GM12865 (cell line): ENCODE results near the gene STRN3.

Experiments
- DNase-seq: peaks from one replicate; pipeline ENCODE4 v3.0.0; 2010; ENCODE audit warnings: low read depth
- H3K4me3 ChIP-seq: 2 replicates; pipeline ENCODE4 v1.5.1; 2011; ENCODE audit warnings: mild to moderate bottlenecking, low read depth, low read length, control low read depth
- TF ChIP-seq, protein P1 (sequence below): IDR thresholded peaks from 2 replicates; pipeline ENCODE4 v1.5.1; 2011; ENCODE audit warnings: low read length, control low read depth, low read depth, inconsistent platforms; ENCODE audit not compliant: insufficient read depth; ENCODE audit errors: missing control alignments

Gene STRN3

DNA sequence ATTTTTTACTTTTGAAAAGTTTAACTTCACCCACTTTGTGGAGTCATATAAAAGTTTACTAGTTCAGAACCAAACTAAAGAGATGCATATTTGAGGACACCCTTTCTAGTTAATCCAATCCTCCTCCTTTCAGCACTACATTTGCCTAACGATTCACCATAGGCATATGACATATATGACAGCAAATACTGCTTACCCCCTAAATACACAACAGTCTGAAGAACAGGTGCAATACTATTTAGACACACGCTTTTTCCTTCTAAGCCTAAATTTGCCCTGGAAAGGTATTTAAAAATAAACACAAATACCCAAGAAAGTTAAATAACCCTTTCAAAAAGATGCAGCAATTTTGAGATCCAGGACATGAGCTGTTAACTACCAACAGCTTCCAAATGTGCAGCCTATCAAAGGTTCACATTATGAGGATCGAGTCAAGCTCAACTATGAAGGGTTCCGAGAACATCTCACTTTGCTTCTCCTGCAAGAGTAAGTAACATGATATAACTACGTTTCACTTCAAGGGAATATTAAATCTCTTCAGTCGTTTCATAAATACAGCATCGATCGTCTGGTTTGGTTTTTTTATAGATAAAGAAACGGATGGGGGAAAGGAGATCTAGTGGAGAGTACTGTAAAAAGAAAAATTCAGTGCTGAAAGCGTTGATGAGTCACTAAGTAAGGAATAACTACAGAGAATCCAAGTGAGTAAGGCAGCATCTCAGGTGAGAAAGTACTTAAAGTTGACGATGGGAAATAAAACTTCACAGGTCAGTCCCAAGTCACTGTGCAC, 1.4 kb downstream of the STRN3 start:
- peak overlapping the region; percentile 90 for H3K4me3 ChIP-seq
- no peak for DNase-seq
- TF ChIP-seq, protein P1, sequence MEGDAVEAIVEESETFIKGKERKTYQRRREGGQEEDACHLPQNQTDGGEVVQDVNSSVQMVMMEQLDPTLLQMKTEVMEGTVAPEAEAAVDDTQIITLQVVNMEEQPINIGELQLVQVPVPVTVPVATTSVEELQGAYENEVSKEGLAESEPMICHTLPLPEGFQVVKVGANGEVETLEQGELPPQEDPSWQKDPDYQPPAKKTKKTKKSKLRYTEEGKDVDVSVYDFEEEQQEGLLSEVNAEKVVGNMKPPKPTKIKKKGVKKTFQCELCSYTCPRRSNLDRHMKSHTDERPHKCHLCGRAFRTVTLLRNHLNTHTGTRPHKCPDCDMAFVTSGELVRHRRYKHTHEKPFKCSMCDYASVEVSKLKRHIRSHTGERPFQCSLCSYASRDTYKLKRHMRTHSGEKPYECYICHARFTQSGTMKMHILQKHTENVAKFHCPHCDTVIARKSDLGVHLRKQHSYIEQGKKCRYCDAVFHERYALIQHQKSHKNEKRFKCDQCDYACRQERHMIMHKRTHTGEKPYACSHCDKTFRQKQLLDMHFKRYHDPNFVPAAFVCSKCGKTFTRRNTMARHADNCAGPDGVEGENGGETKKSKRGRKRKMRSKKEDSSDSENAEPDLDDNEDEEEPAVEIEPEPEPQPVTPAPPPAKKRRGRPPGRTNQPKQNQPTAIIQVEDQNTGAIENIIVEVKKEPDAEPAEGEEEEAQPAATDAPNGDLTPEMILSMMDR = no peak

DNA sequence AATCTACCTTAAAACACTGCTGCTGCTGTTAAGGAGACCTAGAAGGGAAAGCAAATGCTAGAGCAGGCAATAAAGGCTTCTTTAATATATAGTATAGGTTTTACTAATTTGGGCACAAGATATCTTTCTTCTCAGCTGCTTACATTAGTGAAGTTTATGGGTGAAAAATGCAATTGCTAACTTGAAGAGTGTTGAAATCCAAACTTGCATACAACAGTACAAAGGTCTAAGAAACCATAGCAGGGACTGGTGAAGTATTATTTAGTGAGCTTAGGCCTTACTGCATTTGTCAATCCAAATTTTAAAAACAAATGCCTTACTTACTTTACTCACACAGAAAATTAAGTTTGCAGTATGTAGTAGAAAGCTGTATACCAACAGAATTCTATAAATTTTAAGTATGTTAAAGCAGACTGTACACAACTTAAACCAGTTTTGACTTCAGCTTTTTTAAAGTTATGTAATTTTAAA, 2.1 kb downstream of the STRN3 start:
- DNase-seq = peak; percentile 16
- H3K4me3 ChIP-seq = peak overlapping the region; percentile 90
- TF ChIP-seq, protein P1 = no peak

DNA sequence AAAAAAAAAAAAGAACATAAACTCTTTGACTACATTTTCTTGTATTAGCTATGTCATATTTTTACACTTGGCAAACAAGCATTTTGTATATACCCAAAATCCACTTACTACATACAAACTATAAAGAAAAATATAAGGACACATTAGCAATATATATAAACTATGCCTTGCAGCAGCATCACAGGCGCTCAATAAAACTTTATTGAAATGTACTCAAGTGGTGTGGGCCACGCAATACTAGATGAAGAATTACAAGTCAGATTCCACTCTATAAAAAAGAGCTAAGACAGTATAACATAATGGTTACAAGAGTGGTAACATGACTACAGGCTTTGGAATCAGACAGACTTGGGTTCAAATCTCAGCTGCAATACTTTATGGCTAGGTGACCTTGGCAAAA, 3.8 kb downstream of the STRN3 start:
- H3K4me3 ChIP-seq = no peak overlapping the region
- DNase-seq = no peak
- TF ChIP-seq, protein P1 = no peak

DNA sequence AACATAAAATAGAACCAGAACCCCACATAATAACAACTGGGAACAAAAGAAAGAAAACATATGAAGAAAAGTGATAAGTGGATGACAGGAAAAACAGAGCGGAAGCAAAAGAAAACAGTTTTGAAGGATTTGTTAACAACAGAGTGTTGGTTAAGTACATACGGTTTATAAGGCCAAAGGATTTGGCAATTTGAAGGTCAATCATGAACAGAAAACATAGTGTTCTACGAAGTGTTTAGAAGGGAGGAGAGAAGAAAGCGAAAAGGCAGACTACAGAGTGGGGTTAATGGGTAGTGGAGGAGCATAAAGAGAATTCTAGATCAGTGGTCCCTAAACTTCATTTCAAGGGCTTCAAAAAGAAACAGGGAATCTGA, 4.6 kb downstream of the STRN3 start:
- H3K4me3 ChIP-seq = no peak overlapping the region
- TF ChIP-seq, protein P1 = no peak
- no peak for DNase-seq

DNA sequence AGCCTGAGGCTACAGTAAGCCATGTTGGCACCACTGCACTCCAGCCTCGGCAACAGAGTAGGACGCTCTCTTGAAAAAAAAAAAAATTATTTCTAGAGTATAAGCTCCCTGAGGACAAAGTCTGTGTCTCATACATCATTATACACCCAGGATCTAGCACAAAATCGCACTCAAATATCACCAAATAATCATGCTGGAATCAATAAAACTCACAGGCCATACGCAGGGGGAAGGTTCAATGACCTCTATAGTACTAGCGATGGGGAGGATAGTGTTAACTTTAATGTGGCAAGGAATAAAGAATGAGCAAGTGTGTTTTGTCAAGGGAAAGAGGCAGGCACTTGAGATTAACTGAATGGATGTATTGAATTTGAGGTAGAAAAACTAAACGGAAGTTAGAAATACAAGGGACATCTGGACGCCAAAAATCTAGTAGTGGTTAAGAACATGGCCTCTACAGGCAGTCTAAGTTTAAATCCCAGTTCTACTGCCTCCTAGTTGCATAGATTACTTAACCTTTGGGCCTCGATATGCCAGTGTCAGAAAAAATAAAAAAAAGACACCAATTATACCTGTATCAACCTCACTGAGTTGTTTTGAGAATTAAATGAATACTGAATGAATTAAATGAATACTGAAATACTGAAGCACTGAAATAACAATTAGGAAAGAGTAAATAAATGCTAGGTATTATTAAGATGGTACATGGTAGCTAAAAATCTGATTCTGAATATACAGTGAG, 5.2 kb downstream of the STRN3 start:
- DNase-seq = no peak
- TF ChIP-seq, protein P1 = no peak
- H3K4me3 ChIP-seq = no peak overlapping the region

DNA sequence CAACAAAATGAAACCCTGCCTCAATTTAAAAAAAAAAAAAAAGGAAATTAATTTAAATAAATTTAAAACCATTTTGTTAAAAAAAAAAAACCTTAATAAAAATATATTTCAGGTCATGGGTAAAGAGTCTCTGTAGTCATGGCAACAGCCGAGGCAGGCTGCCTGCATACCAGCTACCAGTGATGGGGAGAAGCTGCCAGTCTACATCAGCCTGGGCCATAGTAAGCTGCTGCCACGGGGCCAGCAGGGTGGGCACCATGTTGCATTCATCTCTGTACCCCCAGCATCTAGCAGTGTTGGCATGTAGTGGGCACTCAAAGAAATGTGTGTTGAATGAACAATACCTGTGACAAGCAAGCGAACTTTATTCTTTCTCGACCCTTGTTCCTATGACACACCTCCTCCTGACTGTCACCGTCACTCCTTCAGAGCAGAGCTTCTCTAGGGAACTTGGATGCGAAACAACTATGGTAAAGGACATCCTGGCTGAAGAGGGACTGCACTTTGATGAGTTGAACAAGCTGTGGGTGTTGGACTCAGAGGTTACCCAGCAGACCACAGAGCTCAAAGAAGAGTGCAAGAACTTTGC, 8.0 kb downstream of the STRN3 start:
- no peak for DNase-seq
- H3K4me3 ChIP-seq = no peak overlapping the region
- TF ChIP-seq, protein P1 = no peak
